CD4-positive, alpha-beta T cell treated with Interleukin-4 for 1 hour (primary cell): ENCODE data around the gene ZNF41.

ENCODE experiments used
- DNase-seq, 2 donors: peaks; one replicate each; pipeline ENCODE4 v3.0.0-alpha.2; 2020 to 2022

ZNF41 gene

GRCh38 chrX:47489507-47490275, 6.7 kb upstream of the ZNF41 start:
- no peak for DNase-seq

GRCh38 chrX:47484885-47485284, 1.9 kb upstream of the ZNF41 start:
- DNase-seq = no peak

GRCh38 chrX:47483306-47484268, 565 bp upstream of the ZNF41 start:
- peak in 1 of 2 donors; percentile 8 for DNase-seq

- no peak for DNase-seq
Measured at GRCh38 chrX:47482065-47482511, 934 bp downstream of the ZNF41 start.

GRCh38 chrX:47481160-47481559, 1.9 kb downstream of the ZNF41 start:
- no peak for DNase-seq

- no peak for DNase-seq
Measured at GRCh38 chrX:47480576-47480975, 2.4 kb downstream of the ZNF41 start.

- no peak for DNase-seq
Measured at GRCh38 chrX:47475476-47475875, 7.5 kb downstream of the ZNF41 start.

- no peak for DNase-seq
Measured at GRCh38 chrX:47467106-47467505, 15.9 kb downstream of the ZNF41 start.

- no peak for DNase-seq
Measured at GRCh38 chrX:47460561-47460960, 22.5 kb downstream of the ZNF41 start.

- peak; percentile 6 to 34 for DNase-seq
Measured at GRCh38 chrX:47458528-47458927, 24.5 kb downstream of the ZNF41 start.

- no peak for DNase-seq
Measured at GRCh38 chrX:47456080-47456479, 26.9 kb downstream of the ZNF41 start.

GRCh38 chrX:47452112-47452511, 30.9 kb downstream of the ZNF41 start:
- no peak for DNase-seq

GRCh38 chrX:47448165-47448806, 34.7 kb downstream of the ZNF41 start:
- no peak for DNase-seq

GRCh38 chrX:47447607-47448006, 35.4 kb downstream of the ZNF41 start:
- no peak for DNase-seq

GRCh38 chrX:47446971-47447370, 36.1 kb downstream of the ZNF41 start:
- DNase-seq = no peak

GRCh38 chrX:47446431-47446830, 36.6 kb downstream of the ZNF41 start:
- DNase-seq = no peak

GRCh38 chrX:47430925-47431324, 52.1 kb downstream of the ZNF41 start:
- DNase-seq = no peak

- DNase-seq = no peak
Measured at GRCh38 chrX:47422444-47422843, 60.6 kb downstream of the ZNF41 start.

- no peak for DNase-seq
Measured at GRCh38 chrX:47420962-47421361, 62.1 kb downstream of the ZNF41 start.

- no peak for DNase-seq
Measured at GRCh38 chrX:47420265-47420664, 62.8 kb downstream of the ZNF41 start.

GRCh38 chrX:47413179-47413594, 69.8 kb downstream of the ZNF41 start:
- DNase-seq = no peak
